CD4-positive, alpha-beta T cell treated with Interleukin-4 for 1 hour (primary cell): Measurements from ENCODE around the gene CAMTA2.
A peak's percentile ranks its signal among the peaks of the same experiment; 100 is the strongest.

Source experiments
- DNase-seq, 2 donors: peaks; one replicate each; pipeline ENCODE4 v3.0.0-alpha.2; 2020 to 2022

Gene CAMTA2

GRCh38 chr17:5000237-5000639 lies 12.8 kb upstream of the CAMTA2 start:
- DNase-seq: no peak

- DNase-seq: no peak
Observed at GRCh38 chr17:4999430-5000093, 12.1 kb upstream of the CAMTA2 start.

- no peak for DNase-seq
Observed at GRCh38 chr17:4998732-4999429, 11.4 kb upstream of the CAMTA2 start.

GRCh38 chr17:4998027-4998731 lies 10.7 kb upstream of the CAMTA2 start:
- no peak for DNase-seq

GRCh38 chr17:4997302-4998026 lies 10.0 kb upstream of the CAMTA2 start, which contains the start of the genes INCA1 and KIF1C:
Gene INCA1, minus strand, starts transcription at chr17:4997522. Its CDS starts 3,085 bp downstream, at chr17:4994437.
Gene KIF1C, plus strand, starts transcription at chr17:4997950. Its CDS starts 2,297 bp downstream, at chr17:5000247.
- peak; percentile 90 to 91 for DNase-seq

GRCh38 chr17:4994081-4994595 lies 6.7 kb upstream of the CAMTA2 start:
- no peak for DNase-seq

- DNase-seq: no peak
Observed at GRCh38 chr17:4987767-4988567, 492 bp upstream of the CAMTA2 start.

- DNase-seq: no peak
Observed at GRCh38 chr17:4986403-4986802, 1.1 kb downstream of the CAMTA2 start.

GRCh38 chr17:4982305-4982704 lies 5.2 kb downstream of the CAMTA2 start:
- DNase-seq: no peak

- peak; percentile 29 to 78 for DNase-seq
Observed at GRCh38 chr17:4980644-4981216, 6.7 kb downstream of the CAMTA2 start.

GRCh38 chr17:4978726-4979125 lies 8.7 kb downstream of the CAMTA2 start:
- no peak for DNase-seq

- DNase-seq: no peak
Observed at GRCh38 chr17:4974115-4974670, 13.3 kb downstream of the CAMTA2 start.

- DNase-seq: no peak
Observed at GRCh38 chr17:4973256-4974114, 14.0 kb downstream of the CAMTA2 start.

GRCh38 chr17:4972752-4973151 lies 14.7 kb downstream of the CAMTA2 start:
- no peak for DNase-seq

- no peak for DNase-seq
Observed at GRCh38 chr17:4972322-4972721, 15.2 kb downstream of the CAMTA2 start.

- DNase-seq: no peak
Observed at GRCh38 chr17:4971826-4972225, 15.6 kb downstream of the CAMTA2 start.

GRCh38 chr17:4970273-4970672 lies 17.2 kb downstream of the CAMTA2 start:
- DNase-seq: no peak

- DNase-seq: no peak
Observed at GRCh38 chr17:4969551-4970173, 17.8 kb downstream of the CAMTA2 start.

GRCh38 chr17:4969047-4969550 lies 18.4 kb downstream of the CAMTA2 start:
- no peak for DNase-seq
